Measurements from ENCODE around the gene DUSP10. TPM values are rescaled to one million over a fixed set of nuclear protein-coding genes. Genes with fewer than 3 reads are reported as not detected.

DUSP10 gene
- total RNA-seq, 3 donors from 2014 or later: 1.9 to 27.2 (median 4.3) TPM

DNA sequence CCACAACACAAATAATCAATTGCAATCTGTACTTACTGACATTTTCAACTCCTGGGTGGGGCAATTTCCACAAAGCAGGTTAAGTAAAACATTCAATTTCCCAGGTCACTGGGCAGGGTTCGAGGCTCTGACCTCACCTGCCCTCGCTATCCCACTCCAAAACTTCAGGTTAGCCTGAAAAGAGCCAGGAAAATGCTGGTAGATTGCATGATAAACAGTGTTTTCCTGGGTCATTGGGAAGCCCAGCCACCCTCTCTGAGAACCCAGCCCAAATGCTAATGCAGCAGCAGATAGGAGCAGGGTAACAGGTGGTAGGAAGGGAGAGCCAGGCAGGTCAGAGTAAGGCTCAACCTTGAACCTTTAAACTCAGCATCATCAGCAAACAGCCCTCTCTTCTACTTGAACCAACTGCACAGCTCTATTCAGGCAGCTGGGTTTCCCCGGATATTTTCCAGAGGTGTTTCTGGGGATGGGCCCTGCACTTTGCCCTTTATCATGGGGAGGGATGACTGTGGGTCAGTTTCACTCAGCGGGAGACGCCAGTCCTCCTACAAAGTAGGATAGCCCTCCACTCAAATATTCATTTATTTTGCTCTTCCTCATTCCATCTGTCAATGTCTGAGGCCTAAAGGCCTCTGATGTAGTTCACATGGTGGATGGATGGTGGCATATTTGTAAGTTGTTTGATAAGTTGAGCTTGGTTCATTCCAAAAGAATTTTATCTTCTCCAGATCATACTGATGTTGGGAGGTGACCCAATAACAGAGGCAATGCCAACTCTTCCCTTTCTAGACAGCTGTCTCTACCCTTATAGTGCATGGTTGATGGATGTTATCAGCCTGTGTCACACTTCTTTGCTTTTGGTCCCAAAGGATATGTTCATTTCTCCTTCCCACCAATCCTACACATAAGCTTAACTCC, 65.7 kb downstream of the DUSP10 start:
- intact Hi-C loops (cut with DNase I, micrococcal nuclease): no loop called here
- no peak for ATAC-seq
- Histone ChIP-seq H3K36me3 (ENCODE audit: low read depth) (no peaks in the 10 kb centered on the region), H3K9me3 (no peaks in the 10 kb centered on the region), H3K4me3 (no peak overlapping the region), H3K4me1 (ENCODE audit: low read depth) (no peaks in the 10 kb centered on the region)
- no peak for TF ChIP-seq CTCF (IDR thresholded peaks at IDR 0.05)
- no peak for DNase-seq

DNA sequence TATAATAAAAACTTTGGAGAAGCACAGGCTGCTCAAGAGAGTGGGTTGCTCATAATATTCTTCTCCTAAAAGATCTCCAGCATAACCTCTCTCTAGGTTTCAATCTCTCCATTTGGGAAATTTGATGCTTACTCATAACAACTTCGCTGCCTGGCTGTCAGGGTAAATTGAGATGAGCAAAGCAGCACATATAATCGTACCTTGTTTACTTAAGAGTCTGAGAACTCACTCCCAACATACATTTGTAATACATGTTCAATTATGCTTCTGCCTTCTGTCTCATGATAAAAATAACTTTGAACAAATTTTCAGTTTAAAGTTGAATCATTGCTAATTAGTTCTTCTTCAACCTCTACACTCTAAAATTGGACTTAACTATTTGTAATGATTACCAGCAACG, 68.9 kb downstream of the DUSP10 start:
- TF ChIP-seq CTCF (IDR thresholded peaks at IDR 0.05): no peak
- no peak overlapping the region for H3K4me3 ChIP-seq
- no peaks in the 10 kb centered on the region for H3K4me1 ChIP-seq (ENCODE audit: low read depth)
- ATAC-seq (no peak), DNase-seq (no peak)
- no peaks in the 10 kb centered on the region for H3K36me3 ChIP-seq (ENCODE audit: low read depth)
- no peaks in the 10 kb centered on the region for H3K9me3 ChIP-seq
- intact Hi-C loops (cut with DNase I, micrococcal nuclease): no loop called here

GRCh38 chr1:221672239-221672645, 69.6 kb downstream of the DUSP10 start:
- H3K4me1 ChIP-seq (ENCODE audit: low read depth): no peaks in the 10 kb centered on the region
- DNase-seq: no peak
- H3K36me3 ChIP-seq (ENCODE audit: low read depth): no peaks in the 10 kb centered on the region
- no peak for TF ChIP-seq CTCF (IDR thresholded peaks at IDR 0.05)
- ATAC-seq: no peak
- H3K4me3 ChIP-seq: no peak overlapping the region
- H3K9me3 ChIP-seq: no peaks in the 10 kb centered on the region
- intact Hi-C loops (cut with DNase I, micrococcal nuclease): no loop called here

GRCh38 chr1:221670081-221670480, 71.8 kb downstream of the DUSP10 start:
- H3K4me1 ChIP-seq (ENCODE audit: low read depth): no peaks in the 10 kb centered on the region
- intact Hi-C loops (cut with DNase I, micrococcal nuclease): no loop called here
- TF ChIP-seq CTCF (IDR thresholded peaks at IDR 0.05): no peak
- DNase-seq (no peak), ATAC-seq (no peak)
- no peak overlapping the region for H3K4me3 ChIP-seq
- H3K9me3 ChIP-seq: no peaks in the 10 kb centered on the region
- no peaks in the 10 kb centered on the region for H3K36me3 ChIP-seq (ENCODE audit: low read depth)

- no peak for TF ChIP-seq CTCF (IDR thresholded peaks at IDR 0.05)
- ATAC-seq (no peak), DNase-seq (no peak)
- Histone ChIP-seq H3K36me3 (ENCODE audit: low read depth) (no peaks in the 10 kb centered on the region), H3K9me3 (no peaks in the 10 kb centered on the region), H3K4me3 (no peak overlapping the region), H3K4me1 (ENCODE audit: low read depth) (no peaks in the 10 kb centered on the region)
- intact Hi-C loops (cut with DNase I, micrococcal nuclease): no loop called here
These were observed 72.4 kb downstream of the DUSP10 start for GRCh38 chr1:221669441-221669840.

Data from mucosa of descending colon (tissue), 3 donors.